TTC549 (cell line): ENCODE data around the gene RACK1.
"Not testable (repeated sequence)": the region's sequence is repeated elsewhere in the genome, so short reads cannot be mapped to it uniquely, and the experiment has no call there.

ENCODE experiments used
- FAIRE-seq: peaks from 2 replicates; lab custom pipeline; 2012; peaks lifted over from hg19 to GRCh38; lab: Jason Lieb, UNC

RACK1 gene

GRCh38 chr5:181214249-181214648 is 29.5 kb downstream of the RACK1 start:
- FAIRE-seq = not testable (repeated sequence)

- FAIRE-seq = no peak
These were observed 30.8 kb downstream of the RACK1 start for GRCh38 chr5:181212934-181213333.

- no peak for FAIRE-seq
These were observed 31.6 kb downstream of the RACK1 start for GRCh38 chr5:181212080-181212479.

GRCh38 chr5:181211208-181211607 is 32.5 kb downstream of the RACK1 start:
- no peak for FAIRE-seq

- FAIRE-seq = not testable (repeated sequence)
These were observed 33.0 kb downstream of the RACK1 start for GRCh38 chr5:181210698-181211097.

- FAIRE-seq = not testable (repeated sequence)
These were observed 33.6 kb downstream of the RACK1 start for GRCh38 chr5:181210148-181210547.

GRCh38 chr5:181209006-181209405 is 34.7 kb downstream of the RACK1 start:
- FAIRE-seq = not testable (repeated sequence)

GRCh38 chr5:181207960-181208253 is 35.8 kb downstream of the RACK1 start:
- no peak for FAIRE-seq

GRCh38 chr5:181207214-181207959 is 36.3 kb downstream of the RACK1 start:
- peak; percentile 67 for FAIRE-seq

DNA sequence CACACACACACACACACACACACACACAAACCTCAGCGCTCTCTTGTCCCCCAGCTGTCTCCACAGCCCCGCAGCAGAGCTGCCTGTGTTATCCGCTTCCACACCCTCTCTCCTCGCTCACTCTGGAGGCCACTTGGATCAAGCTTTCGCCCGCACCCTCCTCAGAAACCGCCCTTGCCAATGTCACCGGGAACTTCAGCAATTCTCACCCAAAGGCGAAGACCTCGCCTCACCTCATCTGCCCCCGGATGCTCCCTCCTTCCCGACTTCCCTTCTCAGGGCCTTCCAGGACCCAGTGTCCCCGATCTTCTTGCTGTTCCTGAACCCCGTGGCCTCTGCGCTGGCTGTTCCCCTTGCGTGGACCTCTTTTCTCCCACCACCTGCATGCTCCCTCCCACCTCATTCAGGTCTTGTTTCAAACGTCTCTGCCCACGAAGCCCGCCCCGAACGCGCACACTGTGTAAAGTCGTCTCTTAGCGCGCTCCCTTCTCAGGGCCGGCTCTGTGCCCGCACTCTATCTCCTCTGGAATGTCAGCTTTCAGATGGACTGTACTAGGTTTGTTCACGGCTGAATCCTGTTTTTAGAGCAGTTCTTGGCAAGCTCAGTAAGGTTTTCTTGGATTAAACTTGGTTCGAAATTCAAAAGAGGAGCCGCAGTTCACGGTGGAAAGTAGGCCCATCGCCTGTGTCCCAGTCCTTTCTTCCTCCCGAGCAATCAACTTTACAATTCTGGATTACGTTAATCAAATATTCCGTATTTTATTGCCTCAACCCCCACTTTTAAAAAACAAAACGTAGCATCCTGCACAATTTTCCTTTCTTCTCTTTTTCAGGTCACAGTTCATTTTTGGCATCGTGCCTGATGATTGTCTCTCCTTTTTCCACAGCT is 37.7 kb downstream of the RACK1 start:
- no peak for FAIRE-seq

GRCh38 chr5:181204826-181205760 is 38.6 kb downstream of the RACK1 start, which contains the start of gene TRIM7:
Gene TRIM7, minus strand, starts transcription at chr5:181205196. Its CDS starts 86 bp downstream, at chr5:181205110.
- no peak for FAIRE-seq

GRCh38 chr5:181204113-181204825 is 39.4 kb downstream of the RACK1 start:
- no peak for FAIRE-seq

GRCh38 chr5:181203777-181204112 is 40.0 kb downstream of the RACK1 start:
- FAIRE-seq = no peak

DNA sequence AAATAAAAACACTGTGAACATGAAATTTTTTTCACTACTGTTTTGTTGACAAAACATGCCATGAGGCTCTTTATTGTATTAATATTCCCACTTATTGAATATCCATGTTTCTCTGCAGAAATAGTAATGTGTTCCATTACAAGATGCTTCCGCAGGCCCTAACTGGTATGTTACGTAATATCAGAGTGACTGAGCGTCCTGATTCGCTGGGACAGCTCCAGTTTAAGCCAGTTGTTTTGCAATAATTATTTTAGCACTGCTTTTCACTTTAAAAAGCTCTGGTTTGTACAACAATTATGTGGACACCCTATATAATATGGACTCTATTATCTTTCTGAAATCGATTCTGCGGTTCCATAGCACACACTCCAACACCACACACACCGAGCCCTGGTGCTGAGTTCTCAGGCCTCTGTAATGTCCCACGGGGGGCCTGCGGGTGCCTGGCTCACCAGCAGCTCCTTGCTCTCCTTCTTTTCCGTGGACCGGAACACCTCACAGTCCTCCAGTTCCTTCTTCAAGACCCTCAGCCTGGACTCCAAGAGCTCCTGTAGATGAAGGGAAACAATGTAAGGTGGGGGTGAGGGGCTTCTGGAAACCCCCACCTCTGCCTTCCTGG is 40.5 kb downstream of the RACK1 start:
- FAIRE-seq = no peak

GRCh38 chr5:181200816-181201215 is 42.9 kb downstream of the RACK1 start:
- FAIRE-seq = no peak

DNA sequence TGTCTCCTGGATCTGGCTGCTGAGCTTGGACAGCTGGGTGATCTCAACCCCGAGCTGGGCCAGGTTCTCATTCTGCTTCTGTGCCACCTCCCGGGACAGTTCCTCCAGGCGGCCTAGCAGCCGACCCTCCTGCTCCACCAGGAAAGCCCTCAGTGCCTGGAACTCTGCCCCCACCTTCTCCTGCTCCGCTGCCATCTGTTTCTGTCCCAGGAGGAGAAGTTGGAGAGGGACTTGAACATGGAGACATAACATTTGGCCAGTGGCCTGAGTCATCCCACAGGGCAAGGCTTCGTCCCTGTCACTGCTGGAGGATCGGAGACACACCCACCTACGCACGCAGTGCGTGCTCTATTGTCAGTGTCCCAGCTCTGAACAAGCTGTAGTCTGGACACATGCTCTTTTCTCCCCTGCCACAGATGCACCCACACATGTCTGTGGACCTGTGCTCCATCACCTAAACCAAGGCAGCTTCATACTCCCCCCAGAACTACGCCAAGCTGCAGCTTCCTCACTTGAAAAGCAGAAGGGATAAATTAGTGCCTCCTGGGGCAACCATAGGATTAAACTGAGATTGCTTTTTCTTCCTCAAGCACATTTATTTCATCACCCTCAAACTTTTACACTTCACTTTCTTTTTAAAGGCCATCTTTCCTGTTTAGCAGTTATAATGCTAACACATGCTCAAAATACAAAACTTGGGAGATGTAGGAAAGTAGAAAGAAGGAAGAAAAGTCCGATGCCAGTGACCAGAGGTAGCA is 43.6 kb downstream of the RACK1 start:
- no peak for FAIRE-seq

DNA sequence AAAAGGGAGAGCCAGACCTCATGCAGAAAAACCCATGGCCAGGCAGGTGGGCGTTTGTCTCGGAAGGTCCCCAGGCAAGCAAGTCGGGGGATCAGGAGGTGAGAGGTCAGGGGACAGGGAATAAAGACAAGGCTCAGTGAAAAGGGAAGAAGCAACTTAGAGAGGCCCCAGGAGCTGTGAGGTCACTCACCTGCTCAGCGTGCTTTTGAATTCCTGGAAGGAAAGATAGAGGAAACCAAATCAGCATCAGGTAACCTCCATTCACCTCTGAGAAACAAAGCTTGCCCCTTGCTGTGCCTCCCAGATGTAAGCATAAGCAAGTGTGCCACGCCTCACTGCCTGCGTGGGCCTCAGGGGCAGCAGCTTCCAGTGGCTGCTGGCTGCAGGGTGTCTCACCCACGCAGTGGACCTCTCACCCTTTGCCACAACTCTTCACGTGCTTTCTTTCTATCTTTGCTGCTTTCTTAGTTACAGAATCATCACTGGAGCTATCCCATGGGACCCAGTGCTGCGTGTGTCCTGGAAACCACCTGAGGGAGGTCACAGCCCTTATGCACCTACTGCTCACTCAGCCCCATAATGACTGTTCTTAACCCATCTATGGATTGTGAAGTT is 44.7 kb downstream of the RACK1 start:
- no peak for FAIRE-seq

DNA sequence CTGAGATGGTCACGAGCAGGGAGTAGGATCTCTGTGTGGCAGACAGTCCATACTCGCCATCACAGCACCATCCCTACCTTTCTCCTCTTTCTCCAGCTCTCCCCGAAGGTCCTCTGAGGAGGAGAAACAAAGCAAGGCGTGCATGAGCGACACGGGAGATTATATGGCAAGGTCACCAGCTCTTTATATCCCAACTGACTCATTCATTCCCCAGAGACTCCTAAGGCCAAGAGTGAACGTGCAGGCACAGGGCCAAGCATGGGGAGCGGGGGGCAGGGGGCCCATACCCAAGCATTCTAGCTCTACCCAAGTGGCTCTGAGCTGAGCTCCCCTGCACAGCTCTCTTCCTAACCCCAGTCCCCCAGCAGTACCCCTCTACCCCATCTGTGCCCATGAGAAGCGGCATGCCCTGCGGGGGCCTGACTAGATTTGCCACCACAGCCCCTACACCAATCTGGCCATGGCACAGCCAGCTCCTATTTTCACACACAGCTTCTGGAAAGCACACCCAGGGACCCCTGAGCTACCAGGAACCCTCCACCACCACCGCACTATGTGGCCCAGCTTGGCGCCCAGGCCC is 45.5 kb downstream of the RACK1 start:
- no peak for FAIRE-seq

GRCh38 chr5:181197326-181197951 is 46.3 kb downstream of the RACK1 start:
- FAIRE-seq = no peak
